Measurements from ENCODE around the gene FHIT. TPM values are rescaled to one million over a fixed set of nuclear protein-coding genes. Genes with fewer than 3 reads are reported as not detected.
"Not testable (repeated sequence)": the region's sequence is repeated elsewhere in the genome, so short reads cannot be mapped to it uniquely, and the experiment has no call there.

FHIT gene
- total RNA-seq, 1 donor from 2014 or later = 1.3 TPM

GRCh38 chr3:60579734-60580133, 671.5 kb downstream of the FHIT start:
- DNase-seq (ENCODE audit: low read depth, low spot score) = no peak

- DNase-seq (ENCODE audit: low read depth, low spot score) = no peak
Observed at GRCh38 chr3:60578936-60579335, 672.3 kb downstream of the FHIT start.

- no peak for DNase-seq (ENCODE audit: low read depth, low spot score)
Observed at GRCh38 chr3:60577601-60578000, 673.7 kb downstream of the FHIT start.

GRCh38 chr3:60575718-60576272, 675.5 kb downstream of the FHIT start:
- no peak for DNase-seq (ENCODE audit: low read depth, low spot score)

- DNase-seq (ENCODE audit: low read depth, low spot score) = no peak
Observed at GRCh38 chr3:60574046-60574769, 677.0 kb downstream of the FHIT start.

- no peak for DNase-seq (ENCODE audit: low read depth, low spot score)
Observed at GRCh38 chr3:60573494-60573893, 677.8 kb downstream of the FHIT start.

GRCh38 chr3:60571511-60571910, 679.7 kb downstream of the FHIT start:
- DNase-seq (ENCODE audit: low read depth, low spot score) = no peak

- DNase-seq (ENCODE audit: low read depth, low spot score) = no peak
Observed at GRCh38 chr3:60557122-60557521, 694.1 kb downstream of the FHIT start.

- no peak for DNase-seq (ENCODE audit: low read depth, low spot score)
Observed at GRCh38 chr3:60555686-60556354, 695.4 kb downstream of the FHIT start.

GRCh38 chr3:60553144-60553543, 698.1 kb downstream of the FHIT start:
- DNase-seq (ENCODE audit: low read depth, low spot score) = no peak

- no peak for DNase-seq (ENCODE audit: low read depth, low spot score)
Observed at GRCh38 chr3:60552581-60552980, 698.7 kb downstream of the FHIT start.

- DNase-seq (ENCODE audit: low read depth, low spot score) = no peak
Observed at GRCh38 chr3:60551455-60552209, 699.6 kb downstream of the FHIT start.

GRCh38 chr3:60549863-60550262, 701.4 kb downstream of the FHIT start:
- no peak for DNase-seq (ENCODE audit: low read depth, low spot score)

- DNase-seq (ENCODE audit: low read depth, low spot score) = no peak
Observed at GRCh38 chr3:60542995-60543394, 708.3 kb downstream of the FHIT start.

- not testable (repeated sequence) for DNase-seq (ENCODE audit: low read depth, low spot score)
Observed at GRCh38 chr3:60539394-60539793, 711.9 kb downstream of the FHIT start.

- DNase-seq (ENCODE audit: low read depth, low spot score) = no peak
Observed at GRCh38 chr3:60536420-60536819, 714.8 kb downstream of the FHIT start.

- DNase-seq (ENCODE audit: low read depth, low spot score) = no peak
Observed at GRCh38 chr3:60531759-60532158, 719.5 kb downstream of the FHIT start.

- no peak for DNase-seq (ENCODE audit: low read depth, low spot score)
Observed at GRCh38 chr3:60528651-60529050, 722.6 kb downstream of the FHIT start.

GRCh38 chr3:60523536-60523935, 727.7 kb downstream of the FHIT start:
- DNase-seq (ENCODE audit: low read depth, low spot score) = no peak

- no peak for DNase-seq (ENCODE audit: low read depth, low spot score)
Observed at GRCh38 chr3:60517134-60517533, 734.1 kb downstream of the FHIT start.

GRCh38 chr3:60514866-60515265, 736.4 kb downstream of the FHIT start:
- DNase-seq (ENCODE audit: low read depth, low spot score) = no peak

GRCh38 chr3:60514085-60514649, 737.1 kb downstream of the FHIT start:
- DNase-seq (ENCODE audit: low read depth, low spot score) = no peak
